DMS114 treated with DMSO at 0.1 percent for 48 hours (cell line): ENCODE data around the gene TMEM60.
"Not testable (repeated sequence)": the region's sequence is repeated elsewhere in the genome, so short reads cannot be mapped to it uniquely, and the experiment has no call there.

Source experiments
- DNase-seq: peaks from one replicate; lab custom pipeline; 2025; ENCODE audit not compliant: unreplicated experiment; lab: John Stamatoyannopoulos, UW

The TMEM60 gene, protein sequence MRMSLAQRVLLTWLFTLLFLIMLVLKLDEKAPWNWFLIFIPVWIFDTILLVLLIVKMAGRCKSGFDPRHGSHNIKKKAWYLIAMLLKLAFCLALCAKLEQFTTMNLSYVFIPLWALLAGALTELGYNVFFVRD

DNA sequence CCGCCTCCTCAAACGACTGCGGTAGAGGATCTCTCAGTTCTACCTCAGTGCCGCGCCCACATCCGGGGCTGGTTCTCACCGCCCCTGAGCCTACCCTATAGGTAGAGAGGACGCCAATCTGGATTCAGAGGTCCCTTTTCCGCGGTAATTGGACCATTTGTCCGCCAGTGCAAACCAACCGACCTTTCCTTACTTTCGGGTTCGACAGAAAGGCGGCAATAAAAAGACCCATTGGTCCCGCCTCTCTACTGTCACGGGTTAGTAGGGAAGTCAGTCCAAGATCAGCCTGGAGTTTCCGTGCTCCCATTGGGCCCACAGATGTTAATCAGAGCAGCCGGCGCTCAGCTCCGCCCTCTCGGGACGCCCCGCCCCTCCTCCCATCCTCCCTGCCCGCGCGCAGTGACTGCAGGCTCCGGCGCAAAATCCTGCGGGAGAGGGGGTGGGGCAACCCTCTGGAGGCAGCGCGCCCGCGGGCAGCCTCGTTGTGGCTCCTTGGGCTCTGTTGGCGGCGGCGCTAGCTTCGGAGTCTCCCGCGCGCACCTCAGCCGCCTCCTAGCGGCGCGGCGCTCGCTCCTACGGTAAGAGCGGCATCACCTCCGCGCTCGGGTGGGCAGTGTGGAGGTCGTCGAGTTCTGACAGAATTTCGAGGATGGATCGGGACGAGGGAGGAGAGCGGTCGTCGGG lies at the start of gene TMEM60, which contains the start of gene PHTF2:
TMEM60 (minus strand) TSS at position 41 of the 684 bp plus-strand sequence. CDS start 4,061 bp downstream, outside the sequence.
PHTF2 (plus strand) TSS at position 380 of the 684 bp plus-strand sequence.
- peak; percentile 98 for DNase-seq

DNA sequence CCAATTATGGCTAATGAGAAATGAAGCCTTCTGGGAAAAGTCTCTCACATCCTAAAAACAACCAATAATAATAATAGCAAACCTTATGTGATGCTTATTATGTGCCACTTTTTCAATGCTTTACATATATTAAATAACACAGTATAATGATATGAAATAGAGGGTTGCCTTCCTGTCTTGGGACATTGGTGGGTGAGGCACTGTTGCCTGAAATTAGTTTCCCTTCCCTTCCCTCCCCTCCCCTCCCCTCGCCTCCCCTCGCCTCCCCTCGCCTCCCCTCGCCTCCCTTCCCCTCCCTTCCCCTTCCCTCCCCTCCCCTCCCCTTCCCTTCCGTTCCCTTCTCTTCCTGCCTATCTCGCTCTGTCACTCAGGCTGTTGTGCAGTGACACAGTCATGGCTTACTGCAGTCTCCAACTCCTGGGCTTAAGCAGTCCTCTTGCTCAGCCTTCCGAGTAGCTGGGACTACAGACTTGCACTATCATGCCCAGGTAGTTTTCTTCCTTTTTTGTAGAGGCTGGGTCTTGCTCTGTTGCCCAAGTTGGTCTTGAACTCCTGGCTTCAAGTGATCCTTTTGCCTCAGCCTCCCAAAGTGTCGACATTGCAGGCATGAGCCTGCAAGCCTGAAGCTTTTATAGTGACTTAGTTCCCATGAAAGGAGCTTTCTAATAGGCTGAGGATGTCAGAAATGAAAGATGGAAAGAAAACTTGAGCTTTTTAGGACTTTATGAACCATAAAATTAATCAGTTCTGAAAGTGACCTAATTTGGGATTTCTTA lies 48.3 kb upstream of the TMEM60 start:
- DNase-seq, result no peak

DNA sequence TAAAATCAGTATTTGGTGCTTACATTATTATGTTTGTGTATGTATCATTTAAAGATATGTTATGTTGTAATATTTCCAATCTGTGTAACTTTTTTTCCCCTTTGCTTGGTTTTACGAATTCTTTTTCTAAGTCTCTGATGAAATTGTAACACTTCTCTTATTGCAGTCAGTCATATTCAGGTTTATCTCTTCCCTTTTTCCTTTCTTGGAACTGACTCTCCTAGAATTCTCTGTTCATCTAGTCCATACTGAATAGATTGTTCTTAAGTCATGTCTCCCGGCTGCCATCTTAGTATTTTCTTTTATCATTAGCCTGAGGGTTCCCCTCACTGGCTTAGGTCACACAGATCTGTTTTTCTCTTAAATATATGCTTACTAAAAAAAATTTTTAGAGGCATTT lies 45.0 kb upstream of the TMEM60 start:
- DNase-seq, result no peak

DNA sequence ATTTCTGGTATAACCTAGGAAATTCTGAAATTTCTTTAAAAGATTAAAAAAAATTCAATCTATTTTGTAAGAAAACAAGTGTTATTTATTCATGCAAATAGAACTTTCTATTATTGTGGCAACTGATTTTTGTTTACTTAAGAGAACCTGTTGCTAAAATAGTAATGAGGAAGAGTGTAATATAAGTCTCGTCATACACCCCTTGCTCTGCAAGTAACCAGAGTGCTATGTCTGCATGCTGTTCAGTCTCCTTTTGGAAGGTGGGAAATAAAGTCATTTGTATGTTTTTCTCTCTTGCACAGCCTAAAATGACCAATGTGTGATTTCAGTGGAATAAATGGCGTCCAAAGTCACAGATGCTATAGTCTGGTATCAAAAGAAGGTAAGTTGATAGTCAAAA lies 41.7 kb upstream of the TMEM60 start:
- DNase-seq, result no peak

DNA sequence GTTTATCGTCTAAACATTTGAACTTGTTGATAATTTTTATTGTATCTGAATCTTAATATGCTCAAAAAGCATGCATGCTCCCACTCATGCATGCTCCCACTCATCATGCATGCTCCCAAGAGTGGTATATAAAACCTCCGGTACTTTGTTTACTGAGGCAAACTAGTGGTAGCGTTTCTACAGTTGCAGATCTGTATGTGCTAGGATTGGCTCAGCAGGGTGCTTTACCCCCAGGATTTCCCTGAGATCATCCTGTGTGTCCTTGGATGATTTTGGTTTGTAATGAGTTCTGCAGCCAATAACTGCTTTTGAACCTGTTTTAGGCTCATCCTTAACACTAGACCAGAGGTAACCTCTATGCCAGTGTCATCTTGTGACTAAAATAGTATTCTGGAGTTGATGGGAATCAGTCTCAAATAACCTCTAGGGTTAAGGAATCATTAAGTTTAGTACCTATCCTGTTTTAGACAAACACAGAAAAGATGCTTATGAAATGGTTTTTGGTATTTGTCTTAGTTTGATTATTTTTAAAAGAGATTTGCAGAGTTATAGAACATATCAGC lies 40.8 kb upstream of the TMEM60 start:
- no peak for DNase-seq

DNA sequence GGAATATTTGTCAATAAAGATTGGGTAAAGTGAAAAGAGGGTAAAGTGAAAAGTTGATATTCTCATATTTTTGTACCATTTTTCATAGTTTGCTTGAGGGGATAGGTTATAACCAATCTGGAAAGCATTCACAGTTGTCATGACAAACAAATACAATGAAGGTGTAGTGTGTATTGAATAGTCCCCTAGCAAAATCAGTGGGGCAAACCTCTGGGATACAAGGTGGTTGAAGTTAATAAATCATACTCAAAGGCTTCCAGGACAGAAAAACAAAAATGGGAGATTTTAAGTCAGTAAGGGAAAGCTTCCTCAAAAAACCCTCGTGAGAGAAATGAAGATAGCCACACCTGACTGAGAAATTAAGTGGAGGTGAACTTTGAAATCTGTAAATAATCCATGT lies 39.7 kb upstream of the TMEM60 start:
- DNase-seq, result no peak

DNA sequence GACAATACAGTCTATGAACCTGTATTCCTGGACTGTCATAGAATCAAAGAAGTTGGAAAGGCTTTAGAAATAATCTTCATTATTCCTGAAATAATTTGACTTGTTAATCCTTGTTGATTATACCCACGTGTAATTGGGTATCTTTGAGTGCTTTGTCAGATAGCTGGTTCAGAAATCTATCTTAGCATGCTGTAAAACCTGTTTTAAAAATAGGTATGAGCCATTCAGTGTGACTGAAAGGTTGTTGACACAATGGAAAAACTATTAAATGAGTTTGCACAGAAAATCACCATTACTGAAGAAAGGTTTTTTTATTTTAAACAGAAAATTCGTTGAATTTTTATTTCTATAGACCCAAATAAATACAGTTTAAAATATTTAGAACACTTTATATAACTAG lies 39.0 kb upstream of the TMEM60 start:
- no peak for DNase-seq

DNA sequence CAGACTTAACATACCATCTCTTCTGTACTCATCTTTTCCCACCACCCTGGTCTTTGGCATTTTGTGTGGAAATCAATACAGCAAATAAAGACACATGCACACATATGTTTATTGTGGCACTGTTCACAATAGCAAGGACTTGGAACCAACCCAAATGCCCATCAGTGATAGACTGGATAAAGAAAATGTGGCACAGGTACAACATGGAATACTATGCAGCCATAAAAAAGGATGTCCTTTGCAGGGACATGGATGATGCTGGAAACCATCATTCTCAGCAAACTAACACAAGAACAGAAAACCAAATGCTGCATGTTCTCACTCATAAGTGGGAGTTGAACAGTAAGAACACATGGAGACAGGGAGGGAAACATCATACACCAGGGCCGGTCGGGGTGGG lies 38.2 kb upstream of the TMEM60 start:
- not testable (repeated sequence) for DNase-seq

DNA sequence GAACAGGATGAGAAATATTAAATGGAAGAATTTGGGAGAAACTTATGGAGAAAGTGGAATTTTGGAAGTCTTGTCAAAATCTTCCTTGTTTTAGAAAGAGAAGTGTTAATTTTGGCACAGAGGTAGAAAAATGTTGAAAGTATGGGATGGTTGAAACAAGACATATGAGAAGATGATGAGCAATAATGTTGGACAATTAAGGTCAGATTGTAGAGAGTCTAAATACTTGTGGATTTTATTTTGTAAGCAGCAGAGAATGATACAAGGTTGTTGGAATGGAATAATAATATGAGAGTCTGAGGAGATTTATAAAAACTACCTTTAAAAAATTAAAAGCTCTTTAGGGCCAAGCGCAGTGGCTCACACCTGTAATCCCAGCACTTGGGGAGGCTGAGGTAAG lies 34.9 kb upstream of the TMEM60 start:
- no peak for DNase-seq

DNA sequence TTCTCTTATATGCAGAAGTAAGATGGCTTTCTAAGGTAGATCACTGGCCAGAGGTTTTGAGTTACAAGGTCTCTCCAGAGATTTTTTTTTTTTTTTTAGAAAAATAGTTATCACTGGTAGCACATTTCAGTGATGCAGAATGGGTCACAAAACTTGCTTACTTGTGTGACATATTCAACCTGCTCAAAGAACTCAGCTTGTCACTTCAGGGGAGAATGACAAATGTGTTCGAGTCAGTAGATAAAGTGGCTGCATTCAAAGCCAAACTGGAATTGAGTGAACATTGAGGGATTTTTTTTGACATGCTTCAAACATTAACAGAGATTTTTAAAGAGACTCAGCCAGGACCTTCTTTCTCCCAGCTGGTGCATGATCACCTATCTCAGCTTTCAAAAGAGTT lies 33.7 kb upstream of the TMEM60 start:
- no peak for DNase-seq

DNA sequence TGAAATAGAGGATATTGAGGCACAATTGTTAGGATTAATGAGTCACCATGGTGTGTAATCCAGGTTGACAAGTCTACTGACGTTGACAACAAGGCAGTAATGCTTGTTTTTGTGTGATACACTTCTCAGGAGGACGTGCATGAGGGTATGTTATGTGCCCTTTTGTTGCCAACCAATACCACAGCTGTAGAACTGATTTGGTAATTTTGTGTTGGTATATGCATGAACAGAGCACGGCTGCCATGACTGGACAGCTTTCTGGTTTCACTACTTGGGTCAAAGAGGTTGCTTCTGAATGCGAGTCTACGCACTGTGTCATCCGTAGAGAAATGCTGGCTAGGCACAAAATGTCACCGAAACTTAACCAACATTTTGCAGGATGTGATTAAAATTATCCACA lies 33.2 kb upstream of the TMEM60 start:
- no peak for DNase-seq

DNA sequence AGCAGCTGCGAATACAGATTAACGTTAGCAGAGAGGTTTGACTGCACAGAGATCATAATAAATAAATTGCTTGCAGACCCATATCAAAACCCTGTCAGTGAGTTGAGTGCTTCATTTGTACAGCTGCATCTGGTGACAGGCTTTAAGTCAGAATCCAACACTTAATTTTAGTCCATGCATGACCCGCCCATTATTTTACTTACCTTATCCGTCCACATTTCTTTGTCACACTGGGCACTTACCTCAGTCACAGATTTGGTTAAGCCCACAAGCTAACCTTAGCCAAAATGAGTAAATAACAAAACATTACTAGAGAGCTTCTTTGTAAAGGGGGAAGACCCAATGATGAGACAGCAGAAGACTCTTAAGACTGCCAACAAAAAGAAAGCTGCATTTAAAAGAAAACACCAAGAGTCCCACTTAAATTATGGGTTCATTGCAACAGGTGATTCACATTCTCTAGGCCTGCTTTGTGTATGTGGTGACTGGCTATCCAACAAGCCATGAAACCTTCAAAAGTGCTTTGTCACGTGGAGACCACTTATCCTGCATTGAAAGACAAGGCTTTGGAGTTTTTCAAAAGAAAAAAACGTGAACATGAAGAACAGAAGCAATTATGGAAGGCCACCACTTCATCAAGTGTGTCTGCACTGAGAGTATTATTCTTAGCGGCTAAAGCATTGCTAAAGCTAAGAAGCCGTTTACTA lies 32.6 kb upstream of the TMEM60 start:
- DNase-seq, result no peak

DNA sequence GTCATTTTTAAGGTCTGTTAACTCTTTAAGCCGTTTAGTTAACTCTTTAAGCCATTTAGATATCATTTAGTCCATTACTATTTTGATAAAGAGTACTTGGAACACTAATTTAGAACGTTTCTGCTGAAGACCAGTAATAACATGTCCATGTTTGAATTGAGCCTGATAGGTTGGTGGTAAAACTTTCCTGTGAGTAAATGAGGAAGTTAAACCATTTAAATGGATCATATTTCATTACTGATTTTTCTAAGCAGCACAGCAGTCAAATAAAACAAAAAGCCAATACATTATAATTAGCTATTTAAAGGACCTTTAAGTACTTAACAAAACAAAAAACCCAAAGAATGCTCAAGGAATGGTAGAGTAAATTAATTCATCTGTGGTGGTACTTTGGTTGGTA lies 29.8 kb upstream of the TMEM60 start:
- DNase-seq, result no peak

DNA sequence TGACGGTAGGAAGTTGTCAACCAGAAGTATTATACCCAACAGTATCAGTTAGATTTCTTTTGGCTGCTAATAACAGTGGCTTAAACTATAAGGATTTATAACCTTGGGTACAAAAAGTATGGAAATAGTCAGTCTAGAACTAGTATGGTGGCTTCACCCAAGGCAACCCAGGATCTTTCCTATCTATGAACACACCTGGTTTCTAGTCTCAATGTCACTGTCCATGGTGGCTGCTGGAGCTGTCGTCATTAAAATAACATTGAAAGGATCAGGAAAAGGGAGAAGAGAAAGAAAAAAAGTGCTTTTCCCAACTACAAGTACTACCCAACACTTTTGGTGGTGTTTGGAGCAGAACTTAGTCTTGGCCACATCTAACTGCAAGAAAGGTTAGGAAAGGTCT lies 28.1 kb upstream of the TMEM60 start:
- DNase-seq, result no peak

DNA sequence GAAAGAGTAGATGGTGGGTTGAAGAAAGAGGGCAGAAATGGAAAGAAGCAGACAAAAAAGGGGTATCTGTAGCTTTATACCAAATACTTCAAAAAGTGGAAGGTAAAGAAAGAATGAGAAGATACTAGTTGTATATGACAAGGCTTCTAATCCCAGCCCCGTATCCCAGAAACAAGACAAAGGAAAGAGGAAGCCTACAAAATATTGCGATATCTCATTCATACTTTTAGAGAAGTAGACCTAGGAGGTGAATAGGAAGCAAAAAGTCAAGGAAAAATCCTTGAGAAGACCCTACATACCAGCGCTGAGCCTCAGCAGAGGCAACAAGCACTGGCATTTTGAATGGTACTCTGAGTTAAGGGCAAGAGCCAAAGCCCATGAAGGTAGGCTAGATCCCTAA lies 26.9 kb upstream of the TMEM60 start:
- no peak for DNase-seq

DNA sequence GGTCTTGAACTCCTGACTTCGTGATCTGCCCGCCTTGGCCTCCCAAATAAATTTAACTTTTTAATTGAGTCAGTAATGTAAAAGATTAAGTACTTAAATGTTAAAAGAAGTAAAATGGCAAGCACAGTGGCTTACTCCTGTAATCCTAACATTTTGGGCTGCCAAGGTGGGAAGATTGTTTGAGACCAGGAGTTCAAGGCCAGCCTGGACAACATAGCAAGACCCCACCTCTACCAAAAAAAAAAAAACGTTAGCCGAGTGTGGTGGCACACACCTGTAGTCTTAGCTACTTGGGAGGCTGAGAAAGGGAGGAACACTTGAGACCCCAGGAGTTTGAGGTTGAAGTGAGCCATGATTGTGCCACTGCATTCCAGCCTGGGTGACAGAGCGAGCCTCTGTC lies 26.4 kb upstream of the TMEM60 start:
- no peak for DNase-seq

DNA sequence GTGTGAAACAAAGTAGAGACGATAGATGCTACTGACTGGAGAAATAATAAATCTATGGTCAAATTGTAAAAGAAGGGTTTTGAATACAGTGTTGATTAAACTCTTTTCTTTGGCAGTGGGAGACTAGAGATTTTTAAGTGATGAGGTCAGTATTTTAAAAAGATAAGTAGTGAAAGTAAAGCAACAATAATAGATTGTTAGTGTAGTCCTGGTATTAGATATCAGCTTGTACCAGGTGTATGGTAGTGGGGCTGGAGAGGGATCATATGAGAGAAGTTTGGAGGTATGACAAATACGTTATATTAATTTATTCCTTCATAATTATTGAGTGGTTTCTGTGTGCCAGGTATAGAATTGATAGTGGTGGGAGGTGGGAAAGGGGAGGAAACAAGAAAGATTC lies 25.6 kb upstream of the TMEM60 start:
- DNase-seq, result no peak

DNA sequence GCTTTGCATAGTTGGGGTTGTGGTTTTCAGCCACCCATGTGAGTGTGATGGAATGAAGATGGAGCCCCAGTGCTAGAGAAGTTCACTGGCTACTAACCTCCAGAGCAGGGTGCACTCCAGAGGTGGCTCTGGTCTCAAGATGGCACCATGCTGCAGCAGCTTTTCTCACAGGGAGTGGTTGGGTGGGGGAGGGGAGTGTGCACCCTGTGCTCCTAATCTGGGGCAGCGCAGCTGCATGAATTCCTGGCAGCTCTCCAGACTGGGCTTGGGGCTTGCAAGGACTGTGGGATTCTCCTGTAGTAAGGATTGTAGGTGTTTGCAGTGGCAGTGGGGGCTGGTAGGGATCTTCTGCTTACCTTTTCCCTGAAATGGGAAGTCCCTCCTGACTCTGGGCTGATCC lies 24.0 kb upstream of the TMEM60 start:
- DNase-seq, result no peak

DNA sequence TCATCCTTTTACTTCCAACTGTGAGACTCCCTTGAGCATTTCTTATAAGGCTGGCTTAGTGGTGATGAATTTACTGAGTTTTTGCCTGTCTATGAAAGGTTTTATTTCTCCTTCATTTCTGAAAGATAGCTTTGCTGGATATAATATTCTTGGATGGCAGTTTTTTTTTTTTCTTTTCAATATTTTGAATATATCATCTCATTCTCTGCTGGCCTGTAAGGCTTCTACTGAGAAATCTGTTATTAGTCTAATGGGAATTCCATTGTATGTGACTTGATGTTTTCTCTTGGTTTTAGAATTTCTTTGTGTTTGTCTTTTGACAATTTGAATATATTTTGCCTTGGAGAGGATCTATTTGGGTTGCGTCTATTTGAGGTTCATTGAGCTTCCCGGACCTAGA lies 22.7 kb upstream of the TMEM60 start:
- DNase-seq, result no peak

DNA sequence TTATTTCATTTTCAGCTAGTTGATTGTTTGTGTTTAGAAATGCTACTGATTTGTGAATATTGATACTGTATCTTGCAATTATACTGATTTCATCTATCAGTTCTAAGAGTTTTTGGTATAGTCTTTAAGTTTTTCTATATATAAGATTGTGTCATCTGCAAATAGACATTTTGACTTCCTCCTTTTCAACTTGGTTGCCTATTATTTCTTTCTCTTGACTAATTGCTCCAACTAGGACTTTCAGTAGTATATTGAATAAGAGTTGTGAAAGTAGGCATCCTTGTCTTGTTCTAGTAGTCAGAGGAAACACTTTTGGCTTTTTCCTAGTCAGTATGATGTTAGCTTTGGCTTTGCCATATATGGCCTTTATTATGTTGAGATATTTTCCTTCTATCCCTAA lies 20.8 kb upstream of the TMEM60 start:
- no peak for DNase-seq

DNA sequence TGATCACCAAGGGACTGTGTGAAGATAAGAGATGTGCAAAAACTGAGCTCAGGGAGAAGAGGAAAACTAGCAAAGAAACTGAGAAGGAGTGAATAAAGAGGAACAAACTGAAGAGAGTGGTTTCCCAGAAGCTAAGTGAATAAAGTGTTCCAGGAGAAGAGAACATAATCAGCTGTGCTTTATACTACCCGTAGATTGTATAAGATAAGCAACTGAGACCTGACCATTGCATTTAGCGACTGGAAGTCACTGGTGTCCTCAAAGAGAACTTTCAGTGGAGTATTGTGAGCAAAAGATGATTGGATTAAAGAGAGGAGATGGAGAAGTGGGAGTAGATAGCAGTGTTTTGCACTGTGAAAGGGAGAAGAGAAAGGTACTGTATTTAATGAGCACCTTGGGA lies 14.9 kb upstream of the TMEM60 start:
- no peak for DNase-seq
